Stimulated activated CD8-positive, alpha-beta memory T cell treated with anti-CD3 and anti-CD28 coated beads, Interleukin-7, amount 100 ng/mL, for 48 hours (primary cell): Measurements from ENCODE around the gene PLEKHA7.

Experiments
- DNase-seq, 2 donors: peaks; one replicate each; pipeline ENCODE4 v3.0.0-alpha.2; 2020; ENCODE audit warnings: low read depth in 1 of 2; ENCODE audit errors: extremely low read depth in 1 of 2

PLEKHA7 gene

DNA sequence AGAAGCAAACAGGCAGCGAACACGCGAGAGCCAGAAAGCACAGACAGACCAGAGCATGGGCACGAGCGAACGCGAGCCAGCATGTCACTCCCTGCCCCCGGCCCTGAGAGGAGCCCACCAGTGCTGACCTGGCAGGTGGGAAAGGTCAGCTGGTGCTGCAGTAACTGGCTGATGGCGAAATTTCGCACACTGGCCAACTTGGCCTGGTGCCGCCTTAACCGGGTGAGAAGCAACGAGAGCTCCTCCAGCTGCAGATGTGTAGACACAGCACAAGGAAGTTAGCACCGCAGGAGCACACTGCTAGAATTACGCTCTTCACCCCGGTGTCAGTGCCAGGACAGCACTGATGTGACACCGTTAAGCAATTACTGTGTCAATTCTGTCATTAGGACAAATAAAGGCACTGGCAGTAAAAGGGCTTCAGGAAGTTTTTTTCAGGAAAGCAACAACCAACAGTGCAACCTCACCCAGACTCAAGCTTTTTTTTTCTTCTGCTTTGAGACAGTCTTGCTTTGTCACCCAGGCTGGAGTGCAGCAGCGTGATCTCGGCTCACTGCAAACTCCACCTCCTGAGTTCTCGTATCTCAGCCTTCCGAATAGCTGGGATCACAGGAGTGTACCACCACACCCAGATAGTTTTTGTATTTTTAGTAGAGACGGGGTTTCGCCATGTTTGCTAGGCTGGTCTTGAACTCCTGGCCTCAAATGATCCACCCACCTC, 199.0 kb downstream of the PLEKHA7 start:
- no peak for DNase-seq

- DNase-seq = no peak
Measured at GRCh38 chr11:16814410-16815046, 199.7 kb downstream of the PLEKHA7 start.

DNA sequence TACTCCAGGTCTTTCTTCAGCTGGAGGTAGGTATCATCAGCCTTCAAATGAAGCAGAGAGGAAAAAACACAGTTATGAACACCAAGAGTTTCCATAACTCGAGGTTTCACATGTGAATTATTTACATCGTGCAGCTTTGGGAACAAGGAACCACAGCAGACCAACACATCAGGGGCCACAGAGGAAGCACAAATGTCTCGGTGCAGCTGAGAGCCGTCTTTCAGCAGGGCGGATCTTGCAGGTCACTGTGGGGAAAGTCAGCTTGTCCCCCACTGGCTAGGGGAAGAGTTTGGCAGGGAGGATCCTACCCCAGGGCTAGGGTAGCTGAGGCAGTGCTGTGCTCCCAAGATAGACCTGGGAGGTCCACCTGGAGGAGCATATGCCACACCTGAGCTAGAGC, 201.1 kb downstream of the PLEKHA7 start:
- DNase-seq = no peak

- no peak for DNase-seq
Measured at GRCh38 chr11:16812274-16812673, 201.9 kb downstream of the PLEKHA7 start.

GRCh38 chr11:16811136-16812020, 202.8 kb downstream of the PLEKHA7 start:
- no peak for DNase-seq

DNA sequence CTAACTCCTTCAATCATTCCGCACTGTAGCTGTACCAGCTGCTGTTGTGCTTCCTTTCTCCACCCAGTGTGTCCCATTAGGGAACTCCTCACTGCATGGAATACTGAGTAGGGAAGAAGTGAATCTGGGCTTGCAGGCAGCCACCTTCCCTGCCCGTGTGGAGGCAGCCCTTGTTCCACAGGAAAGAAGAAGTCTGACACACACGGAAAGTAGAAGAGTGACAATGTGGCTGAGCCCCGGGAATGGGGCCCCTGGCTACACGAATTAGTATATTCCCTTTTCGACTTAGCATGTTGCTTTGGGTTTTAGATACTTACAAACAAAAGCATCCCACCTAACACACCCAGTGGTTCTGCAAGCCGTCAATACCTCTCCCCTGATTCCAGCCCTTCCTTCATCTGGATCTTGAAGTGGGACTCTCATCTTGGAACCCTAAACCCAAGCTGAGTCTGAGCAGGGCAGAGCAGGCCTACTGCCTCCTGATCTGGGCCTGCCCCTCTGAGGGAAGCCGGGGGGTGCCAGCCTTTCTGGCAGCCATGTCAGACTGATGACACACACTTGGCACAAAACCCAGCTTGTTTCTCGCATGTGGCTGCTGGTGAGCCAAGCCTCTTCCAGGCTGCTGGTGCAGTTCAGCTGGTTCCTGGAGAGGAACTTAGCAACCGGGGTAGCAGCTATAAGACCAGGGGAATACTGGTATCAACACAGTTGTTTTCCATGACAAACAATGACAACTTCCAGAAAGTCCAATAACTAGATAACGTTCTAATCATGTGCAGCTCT, 204.1 kb downstream of the PLEKHA7 start:
- DNase-seq = no peak

- DNase-seq = no peak
Measured at GRCh38 chr11:16807306-16807705, 206.9 kb downstream of the PLEKHA7 start.

GRCh38 chr11:16806791-16807190, 207.4 kb downstream of the PLEKHA7 start:
- no peak for DNase-seq

DNA sequence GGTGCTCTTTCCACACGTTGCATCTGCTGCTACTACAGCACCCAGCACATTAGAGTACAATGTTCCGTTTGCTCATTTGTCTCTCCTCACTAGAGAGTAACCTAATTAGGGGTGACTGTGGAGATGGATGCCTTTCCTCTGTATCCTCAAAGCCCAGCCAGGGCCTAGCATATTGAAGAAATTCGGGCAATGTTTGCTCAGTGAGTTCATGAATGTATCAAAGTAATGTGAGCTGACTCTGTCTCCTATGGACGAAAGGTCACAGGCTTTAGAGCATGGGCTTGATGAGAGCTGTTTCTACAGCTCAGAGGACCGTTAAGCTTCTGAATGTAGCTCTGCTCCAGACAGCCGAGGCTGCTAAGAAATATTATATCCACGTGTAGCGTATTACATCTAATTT, 208.3 kb downstream of the PLEKHA7 start:
- DNase-seq = no peak

- no peak for DNase-seq
Measured at GRCh38 chr11:16804104-16804947, 209.9 kb downstream of the PLEKHA7 start.

DNA sequence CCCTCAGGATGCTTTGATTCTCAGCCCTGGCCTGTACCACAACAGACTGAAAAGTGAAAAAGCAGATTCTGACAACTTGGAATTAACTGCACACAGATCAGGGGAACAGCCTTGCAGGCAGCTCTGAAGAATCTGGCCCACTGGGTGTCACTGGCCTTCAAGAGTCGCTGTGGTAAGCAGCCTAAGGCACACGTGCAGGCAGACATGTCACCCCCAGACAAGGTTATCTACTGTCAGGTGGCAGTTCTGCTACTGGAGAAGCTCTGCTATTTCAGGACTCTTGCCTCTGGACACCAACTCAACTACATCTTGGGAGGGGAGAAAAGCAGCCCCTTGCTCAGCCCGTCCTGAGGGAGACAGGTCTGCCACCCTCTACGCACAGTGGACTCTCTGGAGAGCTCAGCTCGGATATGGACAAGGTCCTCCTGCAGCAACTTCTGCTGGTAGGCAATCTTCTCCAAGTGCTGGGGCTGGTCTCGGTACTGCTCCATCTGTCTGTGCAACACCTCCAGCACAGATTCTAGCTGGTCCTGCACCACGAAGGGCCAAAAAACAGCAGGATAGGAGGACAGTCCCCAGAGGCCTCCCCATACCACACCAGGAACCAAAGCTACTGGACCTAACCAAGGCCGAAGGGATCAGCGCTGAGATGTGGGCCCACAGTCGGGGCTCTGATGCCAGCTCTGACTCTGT, 212.8 kb downstream of the PLEKHA7 start:
- no peak for DNase-seq

GRCh38 chr11:16800382-16800781, 213.8 kb downstream of the PLEKHA7 start:
- DNase-seq = no peak

GRCh38 chr11:16799890-16800289, 214.3 kb downstream of the PLEKHA7 start:
- no peak for DNase-seq

- DNase-seq = no peak
Measured at GRCh38 chr11:16799221-16799620, 215.0 kb downstream of the PLEKHA7 start.

DNA sequence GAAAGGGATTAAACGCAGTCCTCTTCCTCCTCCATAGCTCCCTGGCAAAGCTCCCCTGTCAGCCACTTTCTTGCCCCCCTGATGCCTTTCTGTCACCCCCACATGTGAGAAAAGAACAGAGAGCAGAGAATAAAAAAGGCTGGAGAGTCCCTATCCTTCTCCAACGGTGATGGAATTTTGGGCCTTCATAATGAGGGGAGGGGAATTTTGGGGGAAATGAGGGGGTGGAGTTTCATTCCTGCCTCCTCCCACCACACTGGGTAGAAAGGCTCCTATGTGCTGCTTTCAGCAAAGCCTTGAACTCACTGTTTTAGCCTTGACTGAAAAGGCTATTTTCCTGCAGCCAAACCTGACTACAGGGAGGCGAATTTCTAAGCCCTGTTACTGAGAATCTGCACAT, 216.4 kb downstream of the PLEKHA7 start:
- no peak for DNase-seq

DNA sequence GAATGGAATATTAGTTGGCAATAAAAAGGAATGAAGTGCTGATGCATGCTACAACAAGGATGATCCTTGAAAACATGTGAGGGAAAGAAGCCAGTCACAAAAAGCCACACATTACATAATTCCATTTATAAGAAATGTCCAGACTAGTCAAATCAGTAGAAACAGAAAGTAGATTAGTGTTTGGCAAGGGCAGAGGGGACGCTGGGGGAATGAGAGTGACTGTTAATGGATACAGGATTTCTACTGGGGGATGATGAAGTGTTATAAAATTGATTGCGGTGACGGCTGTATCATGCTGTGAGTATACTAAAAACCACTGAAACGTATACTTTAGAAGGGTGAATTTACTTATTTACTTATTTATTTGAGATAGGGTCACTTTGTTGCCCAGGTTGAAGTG, 217.9 kb downstream of the PLEKHA7 start:
- no peak for DNase-seq

GRCh38 chr11:16795146-16795545, 219.1 kb downstream of the PLEKHA7 start:
- DNase-seq = no peak

DNA sequence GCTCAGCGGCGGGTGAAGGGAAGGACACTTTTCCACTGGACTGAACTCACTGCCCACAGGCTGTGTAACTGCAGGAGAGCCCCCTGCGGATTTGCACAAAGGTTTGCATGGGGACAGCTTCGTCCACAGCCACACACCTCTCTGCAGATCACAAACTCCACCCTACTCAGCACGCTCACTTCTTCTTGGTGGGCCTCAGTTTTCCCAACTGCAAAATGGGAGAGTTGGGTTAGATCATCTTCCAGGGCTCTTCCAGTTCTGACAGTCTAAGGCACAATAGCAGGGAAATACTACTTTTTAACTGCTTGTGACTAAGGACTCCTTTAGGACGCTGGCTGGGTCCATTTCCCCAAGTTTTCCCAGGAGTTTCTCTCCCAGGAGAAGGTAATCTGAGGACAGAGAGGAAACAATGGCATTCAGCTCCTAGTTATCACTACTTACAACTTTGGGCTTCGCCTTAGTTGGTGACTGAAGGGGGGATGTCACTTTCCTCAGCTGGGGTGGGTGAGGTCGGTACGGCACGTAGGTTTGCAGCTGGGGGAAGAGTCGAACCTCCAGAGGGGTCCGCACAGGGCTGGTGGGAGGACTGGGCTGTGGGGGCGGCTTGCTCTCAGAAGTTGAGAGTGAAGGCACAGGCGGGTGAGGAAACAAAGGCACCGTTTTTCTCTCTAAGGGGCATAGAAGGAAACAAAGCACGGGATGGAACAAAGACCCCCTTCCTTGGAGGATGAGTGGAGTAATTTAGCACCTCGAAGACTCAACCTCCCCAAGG, 220.0 kb downstream of the PLEKHA7 start:
- DNase-seq = no peak

GRCh38 chr11:16793511-16793910, 220.7 kb downstream of the PLEKHA7 start:
- no peak for DNase-seq
